Cerebellar nuclear complex (tissue), 1 donor: ENCODE data around the gene SLC2A6.

Experiments
- DNase-seq, 2 experiments: peaks; one replicate each; lab custom pipeline; 2025; lab: John Stamatoyannopoulos, UW

SLC2A6 gene

DNA sequence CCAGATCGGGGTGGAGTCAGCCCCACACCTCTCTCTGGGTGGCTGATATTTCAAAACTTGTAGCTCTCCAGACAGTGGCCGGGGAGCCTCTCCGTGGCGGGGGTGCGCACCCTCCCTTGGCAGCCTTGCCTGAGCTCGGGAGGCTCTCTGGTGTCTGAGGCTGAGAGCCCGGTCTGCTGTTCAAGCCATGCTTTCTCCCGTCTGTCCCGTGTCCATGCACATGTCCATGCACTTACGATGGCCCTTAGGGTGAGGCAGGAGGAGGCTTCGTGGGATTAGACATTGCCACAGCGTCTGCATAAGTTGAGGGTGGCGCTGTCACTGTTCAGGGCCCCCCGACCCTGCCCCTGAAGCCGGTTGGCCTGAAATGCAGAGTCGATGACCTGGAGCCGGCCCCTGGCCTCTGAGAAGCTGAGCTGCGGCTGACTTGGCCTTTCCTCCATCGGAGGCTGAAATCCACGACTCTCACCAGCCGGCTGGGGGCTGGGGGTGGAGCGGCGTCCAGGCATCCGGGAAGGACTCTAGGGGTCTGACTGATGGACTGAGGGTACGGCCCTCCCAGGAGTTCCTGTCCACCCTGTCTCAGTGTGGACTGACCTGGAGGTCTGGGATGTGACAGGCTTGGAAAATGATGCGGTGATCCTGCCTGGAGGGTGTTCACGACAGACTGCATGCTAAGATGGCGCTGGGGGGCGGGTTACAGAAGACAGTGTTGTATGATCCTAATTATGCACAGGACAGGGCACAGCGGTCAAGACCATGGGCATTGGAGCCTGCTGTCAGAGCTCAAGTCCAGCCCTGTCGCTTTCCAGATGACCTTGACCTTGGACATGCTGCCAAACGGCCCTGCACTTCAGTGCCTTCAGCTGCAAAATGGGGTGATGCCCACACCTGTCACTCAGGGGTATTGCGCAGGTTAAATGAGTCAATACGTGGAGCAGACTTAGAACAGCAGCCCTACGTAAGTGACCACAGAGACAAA is 18.3 kb upstream of the SLC2A6 start:
- no peak for DNase-seq

DNA sequence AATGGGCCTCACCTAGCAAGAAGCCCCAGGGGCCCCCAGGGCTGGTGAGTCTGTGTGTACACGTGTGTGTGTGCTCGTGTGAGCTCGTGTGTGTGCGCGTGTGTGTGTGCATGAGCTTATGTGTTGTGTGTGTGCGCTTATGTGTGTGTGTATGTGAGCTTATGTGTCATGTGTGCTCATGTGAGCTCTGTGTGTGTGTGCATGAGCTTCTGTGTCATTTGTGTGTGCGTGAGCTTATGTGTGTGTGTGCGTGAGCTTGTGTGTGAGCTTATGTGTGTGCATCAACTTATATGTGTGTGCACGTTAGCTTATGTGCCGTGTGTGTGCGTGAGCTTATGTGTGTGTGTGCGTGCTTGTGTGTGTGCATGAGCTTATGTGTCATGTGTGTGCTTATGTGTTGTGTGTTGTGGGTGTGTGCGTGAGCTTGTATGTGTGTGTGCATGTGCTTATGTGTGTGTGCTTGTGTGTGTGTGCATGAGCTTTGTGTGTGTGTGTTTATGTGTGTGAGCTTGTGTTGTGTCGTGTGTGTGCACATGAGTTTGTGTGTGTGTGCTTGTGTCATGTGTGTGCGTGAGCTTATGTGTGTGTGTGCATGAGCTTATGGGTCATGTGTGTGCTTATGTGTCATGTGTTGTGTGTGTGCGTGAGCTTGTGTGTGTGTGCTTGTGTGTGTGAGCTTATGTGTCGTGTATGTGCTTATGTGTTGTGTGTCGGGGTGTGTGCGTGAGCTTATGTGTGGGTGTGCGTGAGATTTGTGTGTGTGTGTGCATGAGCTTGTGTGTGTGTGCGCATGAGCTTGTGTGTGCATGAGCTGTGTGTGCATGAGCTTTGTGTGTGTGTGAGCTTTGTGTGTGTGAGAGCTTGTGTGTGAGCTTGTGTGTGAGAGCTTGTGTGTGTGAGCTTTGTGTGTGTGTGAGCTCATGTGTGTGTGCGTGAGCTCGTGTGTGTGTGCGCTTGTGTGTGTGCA is 16.7 kb upstream of the SLC2A6 start:
- no peak for DNase-seq

DNA sequence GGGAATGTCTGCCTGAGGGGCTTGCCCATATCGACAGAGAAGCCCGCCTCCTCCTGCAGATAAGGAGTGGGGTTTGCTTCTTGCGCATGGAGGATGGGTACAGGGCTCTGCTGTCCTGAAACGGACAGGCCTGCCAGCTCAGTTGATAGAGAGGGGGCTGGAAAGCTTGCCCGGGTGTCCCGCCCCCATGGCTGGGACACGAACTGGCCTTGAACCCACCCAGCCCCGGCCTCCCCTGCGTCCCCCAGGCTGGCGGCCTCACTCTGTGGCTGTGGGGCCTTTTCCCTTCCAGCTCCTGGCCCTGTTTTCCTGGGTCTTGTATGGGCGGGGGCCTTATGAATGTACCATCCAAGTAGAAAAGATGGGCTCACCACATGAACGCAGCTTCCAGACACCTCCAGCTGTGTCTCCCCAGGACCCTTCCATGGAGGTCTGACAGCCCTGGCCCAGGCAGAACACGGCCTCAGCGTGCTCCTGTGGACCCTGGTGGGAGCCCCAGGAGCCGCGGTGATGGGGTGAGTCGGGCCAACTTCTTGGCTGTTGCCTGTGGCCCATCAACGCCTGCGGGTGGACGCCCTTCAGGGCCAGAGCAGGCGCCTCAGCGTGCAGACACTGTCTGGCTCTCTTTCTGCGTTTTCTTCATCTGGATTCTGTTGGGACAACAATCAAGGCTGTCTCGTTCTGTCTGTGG is 15.9 kb upstream of the SLC2A6 start:
- no peak for DNase-seq

DNA sequence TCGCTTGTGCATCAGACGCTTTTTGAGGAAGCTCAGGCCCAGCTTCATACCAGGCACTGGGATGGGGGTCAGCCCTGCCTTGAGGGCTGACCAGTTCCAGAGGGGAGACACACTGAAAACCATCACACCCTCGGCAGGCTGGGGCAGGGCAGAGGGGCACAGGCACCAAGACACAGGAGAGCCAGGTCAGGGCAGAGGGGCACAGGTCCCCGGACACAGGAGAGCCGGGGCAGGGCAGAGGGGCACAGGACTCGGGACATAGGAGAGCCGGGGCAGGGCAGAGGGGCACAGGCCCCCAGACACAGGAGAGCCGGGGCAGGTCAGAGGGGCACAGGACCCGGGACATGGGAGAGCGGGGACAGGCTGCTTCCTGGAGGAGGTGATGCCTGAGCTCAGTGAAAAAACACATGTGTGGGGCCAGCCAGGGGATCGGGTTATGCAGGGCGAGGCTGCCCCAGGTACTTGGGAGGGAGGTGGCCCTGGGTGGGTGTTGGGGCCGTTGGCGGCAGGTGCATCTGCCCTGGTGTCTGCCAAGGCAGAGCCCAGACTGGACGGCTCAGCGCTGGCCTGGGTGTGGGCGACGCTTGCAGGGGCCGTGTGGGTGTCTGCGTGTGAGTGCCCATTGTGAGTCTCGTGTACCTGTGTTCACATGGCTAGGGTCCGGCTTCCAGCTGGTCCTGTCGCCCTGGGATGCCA is 15.1 kb upstream of the SLC2A6 start:
- DNase-seq = no peak

GRCh38 chr9:133493428-133493827 is 14.5 kb upstream of the SLC2A6 start:
- no peak for DNase-seq

DNA sequence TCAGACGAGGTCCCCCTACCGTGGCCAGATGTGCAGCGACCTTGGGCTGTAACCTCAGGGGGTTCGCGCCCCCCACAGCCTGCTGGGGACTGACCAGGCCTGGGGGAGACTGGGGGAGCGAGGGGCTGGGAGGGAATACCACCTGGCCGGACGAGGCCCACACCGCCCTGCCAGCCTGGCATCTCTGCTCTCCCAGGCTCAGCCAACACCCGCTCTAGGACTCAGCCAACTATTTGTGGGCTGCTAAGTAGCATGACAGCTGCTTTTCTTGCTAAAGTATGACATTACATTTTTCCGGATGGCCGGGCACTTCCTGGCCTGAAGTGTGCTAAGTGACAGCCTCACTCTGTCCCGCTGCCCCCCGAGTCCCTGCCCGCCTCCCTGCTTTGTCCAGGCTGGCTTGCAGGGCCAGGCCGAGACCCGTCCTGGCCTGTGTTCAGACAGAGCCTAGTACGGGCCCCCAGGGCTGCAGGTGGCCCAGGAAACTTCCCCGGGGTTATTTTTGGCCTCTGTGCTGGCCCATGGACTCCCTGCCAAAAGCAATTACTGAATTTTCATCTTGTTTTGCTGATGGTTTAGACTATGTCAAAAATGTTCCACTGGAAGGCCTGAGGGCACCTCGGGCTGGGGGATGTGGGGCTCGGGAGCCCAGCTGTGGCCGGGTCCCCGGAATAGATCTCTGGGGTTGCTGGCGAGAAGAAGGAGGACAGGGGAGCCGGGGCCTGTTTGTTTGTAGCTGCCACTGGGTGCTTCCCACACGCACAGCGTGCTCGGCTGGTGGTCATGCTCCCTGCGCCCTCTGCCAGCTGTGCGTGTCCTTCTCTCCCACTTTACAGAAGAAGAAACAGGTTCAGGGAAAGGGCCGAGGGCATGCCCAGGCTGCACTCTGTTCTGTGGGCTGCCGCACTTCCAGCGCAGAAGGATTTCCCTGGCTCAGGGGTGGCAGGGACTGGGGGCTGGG is 13.4 kb upstream of the SLC2A6 start:
- DNase-seq = no peak

DNA sequence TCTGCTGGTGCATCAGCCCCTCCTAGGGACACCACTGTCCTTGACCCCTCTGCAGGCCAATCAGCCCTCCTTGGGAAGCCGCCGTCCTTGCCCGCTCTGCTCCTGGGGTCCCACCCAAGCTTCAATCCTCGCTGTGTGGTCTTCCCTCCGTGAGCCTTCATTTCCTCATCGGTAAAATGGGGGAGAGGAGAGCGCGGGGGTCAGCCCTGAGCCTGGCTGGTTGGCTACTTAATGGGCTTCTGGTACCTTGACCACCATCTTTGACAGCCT is 12.7 kb upstream of the SLC2A6 start:
- DNase-seq = no peak

GRCh38 chr9:133490865-133491655 is 12.2 kb upstream of the SLC2A6 start:
- DNase-seq = no peak

DNA sequence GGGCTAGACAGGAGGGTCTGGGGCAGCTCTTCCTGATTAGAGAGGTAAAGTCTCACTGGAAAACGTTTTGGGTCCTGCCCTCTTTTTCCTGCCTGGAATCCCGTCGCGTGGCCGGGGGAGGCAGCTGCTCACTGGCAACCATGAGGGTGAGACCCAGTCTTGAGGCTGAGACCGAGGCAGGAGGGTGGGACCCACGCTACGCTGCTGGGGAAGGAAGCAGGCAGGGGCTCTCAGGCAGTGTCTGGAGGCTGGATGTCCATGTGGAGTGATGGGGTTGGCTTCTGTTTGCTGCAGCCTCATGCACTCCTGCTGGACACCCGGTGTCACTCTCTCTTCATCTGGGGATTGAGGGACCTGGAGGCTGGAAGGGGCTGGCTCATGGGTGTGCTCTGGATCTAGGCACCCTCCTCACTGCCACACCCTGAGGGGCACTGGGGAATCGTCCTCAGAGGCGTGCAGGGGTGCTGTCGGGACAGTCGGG is 11.3 kb upstream of the SLC2A6 start:
- DNase-seq = no peak

- no peak for DNase-seq
These were observed 10.6 kb upstream of the SLC2A6 start for GRCh38 chr9:133489253-133490190.

GRCh38 chr9:133488686-133489252 is 9.9 kb upstream of the SLC2A6 start:
- no peak for DNase-seq

DNA sequence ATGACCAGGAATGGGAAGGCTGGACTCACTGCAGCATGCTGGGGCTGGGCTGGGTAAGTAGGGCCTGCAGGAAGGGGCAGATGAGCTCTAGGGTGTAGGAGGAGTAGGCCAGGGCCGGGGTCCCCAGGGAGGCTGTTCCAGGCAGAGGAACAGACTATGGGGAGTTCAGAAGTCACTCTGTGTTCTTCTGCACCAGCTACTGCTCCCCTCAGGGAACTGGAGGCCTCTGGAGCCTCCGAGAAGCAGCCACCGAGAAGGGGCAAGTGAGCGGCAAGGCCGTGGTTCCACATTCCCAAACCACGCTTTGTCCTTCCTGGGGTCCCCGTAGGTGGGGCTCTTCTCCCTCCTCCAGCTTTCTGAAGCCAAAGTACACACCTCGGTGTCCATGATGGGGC is 8.4 kb upstream of the SLC2A6 start:
- DNase-seq = no peak

- DNase-seq = no peak
These were observed 6.8 kb upstream of the SLC2A6 start for GRCh38 chr9:133485531-133486260.

DNA sequence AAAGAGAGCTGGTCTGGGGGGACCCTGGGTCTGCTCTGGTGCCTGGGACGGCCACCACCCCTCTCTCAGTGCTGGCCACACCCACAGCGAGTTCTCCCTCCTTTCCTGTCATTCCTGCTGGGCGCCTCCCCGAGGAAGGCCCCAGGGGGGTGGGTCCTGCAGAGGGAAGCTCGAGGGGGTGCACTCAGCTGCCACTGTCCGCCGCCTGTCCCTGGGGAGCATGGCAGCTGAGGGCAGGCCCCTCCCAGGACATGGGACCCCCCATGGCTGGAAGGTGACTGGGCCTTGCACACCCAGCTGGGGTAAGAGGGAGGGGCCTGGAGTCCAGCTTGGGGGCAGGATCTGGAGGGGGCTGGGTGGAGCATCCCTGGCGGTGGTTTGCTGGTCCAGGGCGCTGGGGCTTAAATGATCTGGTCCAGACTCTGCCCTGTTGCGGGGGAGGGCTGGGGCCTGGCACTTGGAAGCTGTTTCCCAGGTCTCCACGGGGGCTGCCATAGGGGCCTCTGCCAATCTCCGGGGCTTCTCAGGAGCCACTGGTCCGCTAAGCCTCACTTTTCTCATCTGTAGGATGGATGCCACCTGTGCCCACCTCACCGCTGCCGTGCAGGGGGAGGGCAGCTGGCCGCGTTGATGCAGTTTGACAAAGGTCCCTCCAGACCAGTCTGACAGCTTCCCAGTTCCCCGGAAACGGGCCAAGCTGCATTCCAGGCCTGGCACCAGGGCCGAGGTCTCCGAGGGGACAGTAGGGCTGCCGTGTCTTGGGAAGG is 6.0 kb upstream of the SLC2A6 start:
- DNase-seq = no peak

GRCh38 chr9:133483611-133484010 is 4.7 kb upstream of the SLC2A6 start:
- DNase-seq = no peak

- DNase-seq = no peak
These were observed 678 bp downstream of the SLC2A6 start for GRCh38 chr9:133477992-133478850.
